Measurements from ENCODE around the gene RHBDD2. TPM values are rescaled to one million over a fixed set of nuclear protein-coding genes. Genes with fewer than 3 reads are reported as not detected.
"Not testable (repeated sequence)": the region's sequence is repeated elsewhere in the genome, so short reads cannot be mapped to it uniquely, and the experiment has no call there.

RHBDD2 gene
- 10 to 100 TPM; 37.6 to 69.2 (median 54.9) TPM for total RNA-seq
- polyA plus RNA-seq, result 10 to 100 TPM; 30.5 to 48.1 (median 37.5) TPM
- long read RNA-seq, donor 1, transcript RHBDD2-201 (4 exons, 1,802 nt), result major isoform, 11 of 31 reads
- long read RNA-seq, donor 1, transcript RHBDD2-203 (3 exons, 1,274 nt), result minor isoform, 7 of 31 reads
- long read RNA-seq, donor 1, partial matches to known transcripts, result 9 of 31 reads
- long read RNA-seq, donor 1, other reads (novel, unspliced or antisense), result 0 of 31 reads
- long read RNA-seq, donor 2, transcript RHBDD2-201 (4 exons, 1,802 nt), result major isoform, 14 of 20 reads
- long read RNA-seq, donor 2, partial matches to known transcripts, result 0 of 20 reads
- long read RNA-seq, donor 2, other reads (novel, unspliced or antisense), result 0 of 20 reads

- intact Hi-C loops (cut with DNase I; ENCODE audit: low total_unique reads), result loop anchor here (10.0 kb wide), 1 partner anchor 116 kb away; the partner anchor contains the start of gene TMEM120A
- 1 to 2% (median 1%) methylated on average over 27 to 63 of the region's 65 CpGs for whole genome bisulfite sequencing, 5 donors
Observed at GRCh38 chr7:75878769-75879611, at the start of gene RHBDD2. TSS of gene RHBDD2 (plus strand) at chr7:75879034. CDS start at chr7:75879083, 49 bp downstream.

DNA sequence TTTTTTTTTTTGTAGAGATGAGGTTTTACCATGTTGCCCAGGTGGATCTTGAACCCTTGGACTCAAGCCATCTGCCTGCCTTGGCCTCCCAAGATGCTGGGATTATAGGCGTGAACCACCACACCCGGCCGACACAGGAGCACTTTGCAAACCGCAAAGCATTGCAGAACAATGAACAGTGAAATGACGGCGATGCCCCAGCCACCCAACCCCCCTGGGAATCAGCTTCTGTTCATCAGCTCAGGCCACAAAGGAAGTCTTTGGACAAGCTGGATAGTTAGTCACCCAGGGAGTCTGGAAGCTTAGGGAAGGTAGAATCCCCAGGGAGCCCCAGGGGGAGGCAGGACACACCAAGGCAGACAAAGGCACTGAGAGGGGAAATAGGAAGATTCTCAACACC is 49.2 kb upstream of the RHBDD2 start:
- H3K4me3 ChIP-seq; H3K9me3 ChIP-seq; H3K4me1 ChIP-seq; intact Hi-C loops (cut with DNase I; ENCODE audit: low total_unique reads); H3K27me3 ChIP-seq (replicated peaks in 1 of 7); H3K36me3 ChIP-seq; DNase-seq; H3K27ac ChIP-seq: not testable (repeated sequence)
- WGBS, 5 donors, result 62 to 85% (median 70%) methylated on average over 6 of the region's 6 CpGs

More at GRCh38 chr7:75878769-75879611, at the start of gene RHBDD2:
- no peaks in the 10 kb centered on the region for H3K27me3 ChIP-seq (replicated peaks in 1 of 7)
- TF ChIP-seq, protein P1, sequence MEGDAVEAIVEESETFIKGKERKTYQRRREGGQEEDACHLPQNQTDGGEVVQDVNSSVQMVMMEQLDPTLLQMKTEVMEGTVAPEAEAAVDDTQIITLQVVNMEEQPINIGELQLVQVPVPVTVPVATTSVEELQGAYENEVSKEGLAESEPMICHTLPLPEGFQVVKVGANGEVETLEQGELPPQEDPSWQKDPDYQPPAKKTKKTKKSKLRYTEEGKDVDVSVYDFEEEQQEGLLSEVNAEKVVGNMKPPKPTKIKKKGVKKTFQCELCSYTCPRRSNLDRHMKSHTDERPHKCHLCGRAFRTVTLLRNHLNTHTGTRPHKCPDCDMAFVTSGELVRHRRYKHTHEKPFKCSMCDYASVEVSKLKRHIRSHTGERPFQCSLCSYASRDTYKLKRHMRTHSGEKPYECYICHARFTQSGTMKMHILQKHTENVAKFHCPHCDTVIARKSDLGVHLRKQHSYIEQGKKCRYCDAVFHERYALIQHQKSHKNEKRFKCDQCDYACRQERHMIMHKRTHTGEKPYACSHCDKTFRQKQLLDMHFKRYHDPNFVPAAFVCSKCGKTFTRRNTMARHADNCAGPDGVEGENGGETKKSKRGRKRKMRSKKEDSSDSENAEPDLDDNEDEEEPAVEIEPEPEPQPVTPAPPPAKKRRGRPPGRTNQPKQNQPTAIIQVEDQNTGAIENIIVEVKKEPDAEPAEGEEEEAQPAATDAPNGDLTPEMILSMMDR (IDR thresholded peaks at IDR 0.05 in 8 of 11, conservative IDR thresholded peaks at IDR 0.05 in 3 of 11), result peak in 6 of 11 experiments; percentile 26 to 63 (median 48)
- TF ChIP-seq POLR2A (IDR thresholded peaks at IDR 0.05) (peak in 2 of 3 donors; percentile 78 to 92), POLR2AphosphoS5 (IDR thresholded peaks at IDR 0.05) (peak; percentile 98 to 99 (median 99))
- H3K9me3 ChIP-seq, result no peaks in the 10 kb centered on the region
- peak within 1 kb of the TSS; percentile 80 to 99 (median 93) for H3K4me3 ChIP-seq
- DNase-seq, result peak; percentile 98
- peaks cover 6 to 78% (median 39%) of the 10 kb centered on the region in 6 donors for H3K4me1 ChIP-seq
- H3K36me3 ChIP-seq, result peaks cover 0 to 38% (median 28%) of the 10 kb centered on the region in 6 donors
- H3K27ac ChIP-seq, result peak within 1 kb of the TSS; percentile 68 to 92 (median 86)

DNA sequence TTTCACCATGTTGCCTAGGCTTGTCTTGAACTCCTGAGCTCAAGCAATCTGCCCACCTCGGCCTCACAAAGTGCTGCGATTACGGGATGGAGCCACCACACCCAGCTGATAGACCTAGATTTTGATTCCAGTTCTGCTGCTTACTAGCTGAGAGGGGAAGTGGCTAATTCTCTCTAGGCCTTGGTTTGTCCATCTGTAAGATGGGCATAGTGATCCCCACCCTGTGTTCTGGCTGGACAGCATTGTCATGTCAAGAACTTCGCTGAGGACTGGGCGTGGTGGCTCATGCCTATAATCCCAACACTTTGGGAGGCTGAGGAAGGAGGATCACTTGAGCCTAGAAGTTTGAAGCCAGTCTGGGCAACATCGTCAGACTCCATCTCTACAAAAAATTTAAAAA is 47.9 kb upstream of the RHBDD2 start:
- intact Hi-C loops (cut with DNase I; ENCODE audit: low total_unique reads), result no loop called here
- Histone ChIP-seq H3K27ac (no peak overlapping the region), H3K9me3 (no peaks in the 10 kb centered on the region), H3K36me3 (no peaks in the 10 kb centered on the region), H3K4me1 (no peaks in the 10 kb centered on the region), H3K27me3 (replicated peaks in 1 of 7) (peaks cover 0 to 8% (median 0%) of the 10 kb centered on the region in 7 donors), H3K4me3 (no peak overlapping the region)
- WGBS, 5 donors, result 86 to 97% (median 93%) methylated on average over 6 of the region's 6 CpGs
- no peak for DNase-seq
- TF ChIP-seq, protein P1 (IDR thresholded peaks at IDR 0.05 in 8 of 11, conservative IDR thresholded peaks at IDR 0.05 in 3 of 11), result no peak
- TF ChIP-seq POLR2AphosphoS5 (IDR thresholded peaks at IDR 0.05), result no peak
- TF ChIP-seq POLR2A (IDR thresholded peaks at IDR 0.05), result no peak

DNA sequence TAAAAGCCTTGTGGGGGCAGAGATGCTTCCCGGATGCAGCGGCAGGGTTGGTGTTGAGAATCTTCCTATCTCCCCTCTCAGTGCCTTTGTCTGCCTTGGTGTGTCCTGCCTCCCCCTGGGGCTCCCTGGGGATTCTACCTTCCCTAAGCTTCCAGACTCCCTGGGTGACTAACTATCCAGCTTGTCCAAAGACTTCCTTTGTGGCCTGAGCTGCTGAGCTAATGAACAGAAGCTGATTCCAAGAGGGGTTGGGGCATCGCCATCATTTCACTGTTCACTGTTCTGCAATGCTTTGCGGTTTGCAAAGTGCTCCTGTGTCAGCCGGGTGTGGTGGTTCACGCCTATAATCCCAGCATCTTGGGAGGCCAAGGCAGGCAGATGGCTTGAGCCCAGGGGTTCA is 45.2 kb upstream of the RHBDD2 start:
- WGBS, 5 donors, result 79 to 88% (median 84%) methylated on average over 3 to 6 of the region's 6 CpGs
- H3K9me3 ChIP-seq; H3K4me3 ChIP-seq; H3K36me3 ChIP-seq; H3K27me3 ChIP-seq (replicated peaks in 1 of 7); DNase-seq; H3K4me1 ChIP-seq; intact Hi-C loops (cut with DNase I; ENCODE audit: low total_unique reads); H3K27ac ChIP-seq: not testable (repeated sequence)

All from spleen (tissue), 13 donors.